ENCODE results near the gene ADAMTSL5.

GRCh38 chr19:1473085-1473851 is 39.6 kb downstream of the ADAMTSL5 start:
- TF ChIP-seq CTCF (conservative IDR thresholded peaks at IDR 0.05 in 1 of 2, IDR thresholded peaks at IDR 0.05 in 1 of 2; ENCODE audit: low read depth in 1 of 2, low read length in 2 of 2) (no peak), EZH2 (IDR thresholded peaks at IDR 0.05; ENCODE audit: low read length, missing control alignments) (no peak)

Measured in fibroblast of lung (primary cell).